HCT116 (cell line): ENCODE measurements around the gene PATZ1. TPM values are rescaled to one million over a fixed set of nuclear protein-coding genes. Genes with fewer than 3 reads are reported as not detected.
A peak's percentile ranks its signal among the peaks of the same experiment; 100 is the strongest.

Experiments used
- ATAC-seq: fragments of 200-7000 bp; cut with Tn5 transposase; 2 replicates; pipeline ENCODE4 v1.9.1; 2020; ENCODE audit warnings: mild to moderate bottlenecking, moderate library complexity
- BruUV-seq: library from RNA; stranded (reverse); fragments of 400-500 nt; replicated peaks from 2 replicates; lab custom pipeline; 2021; lab: Mats Ljungman, UMichigan
- CTCF ChIA-PET: fragments of 300-600 bp; sonication (Branson Sonifier 250); formaldehyde crosslinking; loops from one replicate; lab custom pipeline; 2021; ENCODE audit warnings: antibody characterized with exemption; lab: Charles Lee
- POLR2A ChIA-PET: fragments of 300-600, 350-600 bp; sonication (Branson Sonifier 250); formaldehyde crosslinking; loops from one replicate; lab custom pipeline; 2021; ENCODE audit warnings: antibody characterized with exemption; lab: Charles Lee
- RAD21 ChIA-PET, 2 experiments: fragments of 300-600 bp; sonication (Branson Sonifier 250); formaldehyde crosslinking; loops; one replicate each; lab custom pipeline; 2023; ENCODE audit warnings: low total read pairs in 2 of 2; ENCODE audit not compliant: uncharacterized antibody in 2 of 2, unreplicated experiment in 2 of 2, low non-redundant PET in 1 of 2; lab: Charles Lee
- DNase-seq: peaks from one replicate; pipeline ENCODE4 v3.0.0-alpha.2; 2010; ENCODE audit warnings: low read depth, low spot score
- H2AFZ ChIP-seq: fragments of 200-600 bp; shearing (Covaris generic), sonication (generic); 2 replicates; pipeline ENCODE4 v1.6.1; 2017; ENCODE audit warnings: low read depth, mixed run types, mixed read lengths, antibody characterized with exemption, low read length; ENCODE audit not compliant: poor library complexity, severe bottlenecking
- H3K27ac ChIP-seq: 2 replicates; pipeline ENCODE4 v1.5.1; 2012; ENCODE audit warnings: low read depth, low read length
- H3K27me3 ChIP-seq: fragments of 200-600 bp; sonication (generic); 2 replicates; pipeline ENCODE4 v1.6.1; 2016; ENCODE audit warnings: mixed run types, low read length, mixed read lengths; ENCODE audit not compliant: insufficient read depth
- H3K36me3 ChIP-seq, 2 experiments: fragments of 200-500 bp in 1 of 2; fragments of 200-600 bp in 1 of 2; sonication (Bioruptor generic) in 1 of 2; sonication (generic) in 1 of 2; 2 replicates each; pipeline versions ENCODE4 v1.5.1 to v1.6.1; 2014 to 2016; ENCODE audit warnings: low read length in 2 of 2, inconsistent platforms in 1 of 2, mixed read lengths in 1 of 2, mixed run types in 1 of 2; ENCODE audit not compliant: insufficient read depth in 2 of 2, control insufficient read depth in 1 of 2
- H3K4me1 ChIP-seq, 2 experiments: fragments of 200-600 bp in 1 of 2; sonication (generic) in 1 of 2; 2 replicates each; pipeline versions ENCODE4 v1.5.1 to v1.6.1; 2012 to 2017; ENCODE audit warnings: low read length in 2 of 2, inconsistent platforms in 1 of 2, mild to moderate bottlenecking in 1 of 2, mixed read lengths in 1 of 2, mixed run types in 1 of 2, moderate library complexity in 1 of 2; ENCODE audit not compliant: insufficient read depth in 2 of 2, control insufficient read depth in 1 of 2
- H3K4me2 ChIP-seq: fragments of 200-600 bp; sonication (generic); 2 replicates; pipeline ENCODE4 v1.6.1; 2017; ENCODE audit warnings: mixed run types, low read length, mixed read lengths
- H3K4me3 ChIP-seq, 2 experiments: fragments of 200-600 bp in 1 of 2; sonication (generic) in 1 of 2; replicated peaks in 1 of 2; 2 replicates each; pipeline ENCODE4 v1.5.1; 2011 to 2016; ENCODE audit warnings: low read length in 2 of 2, control low read depth in 1 of 2, low read depth in 1 of 2, mild to moderate bottlenecking in 1 of 2, mixed read lengths in 1 of 2, mixed run types in 1 of 2
- H3K79me2 ChIP-seq: fragments of 200-600 bp; sonication (generic); 2 replicates; pipeline ENCODE4 v1.6.1; 2017; ENCODE audit warnings: mild to moderate bottlenecking, mixed run types, low read length, moderate library complexity, mixed read lengths; ENCODE audit not compliant: insufficient read depth
- H3K9ac ChIP-seq: fragments of 200-600 bp; sonication (generic); 2 replicates; pipeline ENCODE4 v1.6.1; 2016; ENCODE audit warnings: low read length, mixed read lengths
- H3K9me2 ChIP-seq: fragments of 200-600 bp; sonication (generic), shearing (Covaris generic); 2 replicates; pipeline ENCODE4 v1.6.1; 2017; ENCODE audit warnings: mixed run types, mild to moderate bottlenecking, moderate library complexity; ENCODE audit not compliant: insufficient read depth
- H3K9me3 ChIP-seq, 2 experiments: fragments of 200-500 bp in 1 of 2; fragments of 200-600 bp in 1 of 2; sonication (Bioruptor generic) in 1 of 2; sonication (generic) in 1 of 2; 2 replicates each; pipeline ENCODE4 v1.6.1; 2014 to 2017; ENCODE audit warnings: low read length in 2 of 2, mixed read lengths in 2 of 2, inconsistent platforms in 1 of 2, low read depth in 1 of 2, mild to moderate bottlenecking in 1 of 2, mixed run types in 1 of 2, moderate library complexity in 1 of 2; ENCODE audit not compliant: control insufficient read depth in 1 of 2, insufficient read depth in 1 of 2
- H4K20me1 ChIP-seq: fragments of 200-600 bp; sonication (generic), shearing (Covaris generic); 2 replicates; pipeline ENCODE4 v1.6.1; 2017; ENCODE audit warnings: mixed run types, mild to moderate bottlenecking, moderate library complexity; ENCODE audit not compliant: insufficient read depth
- ATF3 ChIP-seq: IDR thresholded peaks from 2 replicates; pipeline ENCODE4 v1.6.1; 2012
- CTCF ChIP-seq, 3 experiments: fragments of 200-600 bp in 1 of 3; sonication (generic) in 1 of 3; IDR thresholded peaks in 2 of 3; conservative IDR thresholded peaks in 1 of 3; 2 replicates each; pipeline ENCODE4 v1.5.1; 2012 to 2017; ENCODE audit warnings: low read depth in 2 of 3, low read length in 2 of 3, antibody characterized with exemption in 1 of 3, borderline replicate concordance in 1 of 3, control low read depth in 1 of 3, mild to moderate bottlenecking in 1 of 3, mixed read lengths in 1 of 3, mixed run types in 1 of 3, moderate library complexity in 1 of 3; ENCODE audit not compliant: insufficient read depth in 1 of 3
- EZH2phosphoT487 ChIP-seq: fragments of 200-600 bp; IDR thresholded peaks from 2 replicates; pipeline ENCODE4 v1.6.1; 2018; ENCODE audit warnings: antibody characterized with exemption, borderline replicate concordance
- FOSL1 ChIP-seq: IDR thresholded peaks from 2 replicates; pipeline ENCODE4 v1.6.1; 2012; ENCODE audit warnings: low read depth
- SIN3A ChIP-seq: IDR thresholded peaks from 2 replicates; pipeline ENCODE4 v1.6.1; 2012; ENCODE audit warnings: low read depth
- SP1 ChIP-seq: IDR thresholded peaks from 2 replicates; pipeline ENCODE4 v1.6.1; 2012; ENCODE audit warnings: low read depth
- SRF ChIP-seq: IDR thresholded peaks from 2 replicates; pipeline ENCODE4 v1.6.1; 2012; ENCODE audit warnings: low read depth
- ZNF274 ChIP-seq: fragments of 200-500 bp; sonication (Bioruptor generic); IDR thresholded peaks from 2 replicates; pipeline ENCODE4 v1.6.1; 2014; ENCODE audit warnings: mild to moderate bottlenecking, low read depth, low read length, inconsistent platforms
- intact Hi-C: fragments of 100-400 bp; cut with micrococcal nuclease; formaldehyde crosslinking; loops from 2 replicates; pipeline ENCODE4 v1.10.0; 2022
- total RNA-seq: library from RNA; stranded (reverse); gene quantifications from one replicate; pipeline ENCODE4 v1.2.1, GENCODE V29; 2021; ENCODE audit not compliant: unreplicated experiment

The PATZ1 gene
- total RNA-seq, 1 experiment from 2014 or later = 30.6 TPM

GRCh38 chr22:31342389-31343140 is 3.6 kb downstream of the PATZ1 start:
- no peak for TF ChIP-seq CTCF (IDR thresholded peaks at IDR 0.05 in 2 of 3, conservative IDR thresholded peaks at IDR 0.05 in 1 of 3; ENCODE audit: borderline replicate concordance in 1 of 3, insufficient read depth in 1 of 3, low read depth in 2 of 3, low read length in 2 of 3)
- no peak for TF ChIP-seq EZH2phosphoT487
- TF ChIP-seq FOSL1 = no peak
- TF ChIP-seq SP1 = no peak
- TF ChIP-seq ZNF274 = no peak
- TF ChIP-seq ATF3 = no peak
- no peak for TF ChIP-seq SIN3A
- no peak for TF ChIP-seq SRF
- no peaks in the 10 kb centered on the region for H3K9me2 ChIP-seq
- H3K9ac ChIP-seq = peak overlapping the region; percentile 47
- peaks cover 4 to 17% of the 10 kb centered on the region in 2 experiments; a peak in 3 of 4 replicates for H3K36me3 ChIP-seq
- BruUV-seq = no TSS peak
- ATAC-seq = no peak
- peaks cover 53% of the 10 kb centered on the region for H3K79me2 ChIP-seq
- RAD21 ChIA-PET = no interaction called here
- POLR2A ChIA-PET = no interaction called here
- peak overlapping the region in 1 of 2 experiments; percentile 47; a peak in 1 of 4 replicates for H3K4me3 ChIP-seq
- no peaks in the 10 kb centered on the region for H3K9me3 ChIP-seq
- H2AFZ ChIP-seq = no peak overlapping the region
- peaks cover 27 to 50% of the 10 kb centered on the region in 2 experiments for H3K4me1 ChIP-seq
- CTCF ChIA-PET = no interaction called here
- no peaks in the 10 kb centered on the region for H4K20me1 ChIP-seq
- no peak for DNase-seq
- no peaks in the 10 kb centered on the region for H3K27me3 ChIP-seq
- peak overlapping the region; percentile 82 for H3K4me2 ChIP-seq
- H3K27ac ChIP-seq = peak overlapping the region; percentile 80
- intact Hi-C loops = loop anchor here (10.0 kb wide), 1 partner anchor 292 kb away; no protein-coding TSS in a partner anchor
